H1 (cell line): Measurements from ENCODE around the gene AFF1. TPM values are rescaled to one million over a fixed set of nuclear protein-coding genes. Genes with fewer than 3 reads are reported as not detected.

Experiments used
- CTCF ChIA-PET: fragments of 300-600 bp; sonication (Branson Sonifier 250); formaldehyde crosslinking; loops from one replicate; lab custom pipeline; 2021; ENCODE audit not compliant: partially characterized antibody; lab: Charles Lee
- POLR2A ChIA-PET: fragments of 300-600 bp; sonication (Branson Sonifier 250); formaldehyde crosslinking; loops from one replicate; lab custom pipeline; 2021; ENCODE audit warnings: inconsistent platforms; ENCODE audit not compliant: partially characterized antibody; lab: Charles Lee
- DNase-seq, 2 experiments: peaks; one replicate each; pipeline versions ENCODE4 v3.0.0 to v3.0.0-alpha.2; 2010 to 2022; ENCODE audit warnings: low spot score in 2 of 2, low read depth in 1 of 2, mixed read lengths in 1 of 2
- FAIRE-seq: peaks from 2 replicates; lab custom pipeline; 2011; peaks lifted over from hg19 to GRCh38; lab: Jason Lieb, UNC
- H2AFZ ChIP-seq: 2 replicates; pipeline ENCODE4 v1.8.1; 2012; ENCODE audit warnings: low read length, inconsistent platforms
- H2AK5ac ChIP-seq: 2 replicates; pipeline ENCODE4 v1.6.1; 2013; ENCODE audit warnings: low read depth, low read length
- H2BK120ac ChIP-seq: replicated peaks from 2 replicates; pipeline ENCODE3; 2013; ENCODE audit warnings: low read depth, low read length, inconsistent platforms
- H2BK12ac ChIP-seq: 2 replicates; pipeline ENCODE4 v1.6.1; 2013; ENCODE audit warnings: low read depth, low read length
- H2BK15ac ChIP-seq: 2 replicates; pipeline ENCODE4 v1.6.1; 2013; ENCODE audit warnings: low read length
- H2BK20ac ChIP-seq: 2 replicates; pipeline ENCODE4 v1.6.1; 2013; ENCODE audit warnings: low read length
- H2BK5ac ChIP-seq: 2 replicates; pipeline ENCODE4 v1.6.1; 2013; ENCODE audit warnings: low read depth, low read length
- H3K14ac ChIP-seq: 2 replicates; pipeline ENCODE4 v1.6.1; 2013; ENCODE audit warnings: inconsistent platforms; ENCODE audit not compliant: insufficient read length
- H3K18ac ChIP-seq: 2 replicates; pipeline ENCODE4 v1.6.1; 2013; ENCODE audit warnings: low read length; ENCODE audit errors: extremely low read depth
- H3K23ac ChIP-seq: 2 replicates; pipeline ENCODE4 v1.6.1; 2013; ENCODE audit warnings: inconsistent platforms; ENCODE audit not compliant: insufficient read length
- H3K23me2 ChIP-seq: 2 replicates; pipeline ENCODE4 v1.6.1; 2013; ENCODE audit warnings: low read depth, low read length
- H3K27ac ChIP-seq: 2 replicates; pipeline ENCODE4 v1.6.1; 2011; ENCODE audit warnings: low read depth, low read length, inconsistent platforms
- H3K27me3 ChIP-seq, 4 experiments: replicated peaks in 1 of 4; 1 replicate in 1 of 4; 2 replicates in 3 of 4; pipeline versions ENCODE4 v1.6.1 to v1.8.1; 2011 to 2013; ENCODE audit warnings: low read length in 3 of 4, mild to moderate bottlenecking in 3 of 4, inconsistent platforms in 2 of 4, mixed read lengths in 2 of 4, moderate library complexity in 1 of 4; ENCODE audit not compliant: control insufficient read depth in 3 of 4, insufficient read depth in 3 of 4; ENCODE audit errors: extremely low read depth in 1 of 4
- H3K36me3 ChIP-seq, 4 experiments: 2 replicates each; pipeline versions ENCODE4 v1.6.1 to v1.8.1; 2011 to 2013; ENCODE audit warnings: mild to moderate bottlenecking in 4 of 4, low read length in 3 of 4, moderate library complexity in 2 of 4, control low read depth in 1 of 4, inconsistent platforms in 1 of 4; ENCODE audit not compliant: insufficient read depth in 4 of 4, control insufficient read depth in 2 of 4
- H3K4ac ChIP-seq: replicated peaks from 2 replicates; pipeline ENCODE3; 2013; ENCODE audit warnings: low read length, low read depth, mixed read lengths, inconsistent platforms; ENCODE audit not compliant: insufficient read length
- H3K4me1 ChIP-seq, 4 experiments: replicated peaks in 1 of 4; 1 replicate in 1 of 4; 2 replicates in 3 of 4; pipeline versions ENCODE4 v1.6.1 to v1.8.1; 2011 to 2013; ENCODE audit warnings: low read length in 3 of 4, inconsistent platforms in 2 of 4, mixed read lengths in 1 of 4; ENCODE audit not compliant: insufficient read depth in 4 of 4, control insufficient read depth in 3 of 4
- H3K4me2 ChIP-seq, 2 experiments: 2 replicates each; pipeline versions ENCODE4 v1.6.1 to v1.8.1; 2011 to 2013; ENCODE audit warnings: low read depth in 2 of 2, low read length in 2 of 2, control low read depth in 1 of 2, inconsistent platforms in 1 of 2, mild to moderate bottlenecking in 1 of 2; ENCODE audit not compliant: insufficient read depth in 1 of 2
- H3K4me3 ChIP-seq, 4 experiments: fragments of 200-600, 300-600 bp in 1 of 4; sonication (generic), shearing (Covaris generic), sonication (Bioruptor Twin) in 1 of 4; 2 replicates each; pipeline versions ENCODE4 v1.5.1 to v1.8.1; 2011 to 2016; ENCODE audit warnings: low read length in 4 of 4, low read depth in 3 of 4, control low read depth in 2 of 4, inconsistent platforms in 2 of 4, mild to moderate bottlenecking in 2 of 4, mixed read lengths in 1 of 4, moderate library complexity in 1 of 4; ENCODE audit not compliant: insufficient read depth in 2 of 4; ENCODE audit errors: extremely low read depth in 1 of 4
- H3K56ac ChIP-seq: replicated peaks from 2 replicates; pipeline ENCODE3; 2013; ENCODE audit warnings: low read depth, mild to moderate bottlenecking, mixed read lengths, low read length, inconsistent platforms; ENCODE audit not compliant: insufficient read length
- H3K79me1 ChIP-seq: 2 replicates; pipeline ENCODE4 v1.6.1; 2013; ENCODE audit warnings: low read depth, low read length, control low read depth
- H3K79me2 ChIP-seq, 2 experiments: 2 replicates each; pipeline versions ENCODE4 v1.6.1 to v1.8.1; 2012 to 2013; ENCODE audit warnings: low read length in 2 of 2, mild to moderate bottlenecking in 2 of 2, inconsistent platforms in 1 of 2; ENCODE audit not compliant: insufficient read depth in 2 of 2, control insufficient read depth in 1 of 2
- H3K9ac ChIP-seq, 4 experiments: replicated peaks in 1 of 4; 1 replicate in 1 of 4; 2 replicates in 3 of 4; pipeline versions ENCODE4 v1.6.1 to v1.8.1; 2011 to 2013; ENCODE audit warnings: low read depth in 3 of 4, low read length in 3 of 4, control low read depth in 2 of 4, mild to moderate bottlenecking in 2 of 4, moderate library complexity in 2 of 4, inconsistent platforms in 1 of 4; ENCODE audit errors: extremely low read depth in 1 of 4
- H3K9me3 ChIP-seq, 2 experiments: 2 replicates each; pipeline versions ENCODE4 v1.6.1 to v1.8.1; 2012 to 2013; ENCODE audit warnings: mild to moderate bottlenecking in 2 of 2, moderate library complexity in 2 of 2, control low read depth in 1 of 2, inconsistent platforms in 1 of 2, low read depth in 1 of 2, low read length in 1 of 2, mixed read lengths in 1 of 2; ENCODE audit not compliant: insufficient read depth in 2 of 2
- H4K20me1 ChIP-seq, 2 experiments: replicated peaks in 1 of 2; 2 replicates each; pipeline versions ENCODE3 to v1.8.1; 2011 to 2013; ENCODE audit warnings: inconsistent platforms in 2 of 2, low read length in 2 of 2, mild to moderate bottlenecking in 1 of 2; ENCODE audit not compliant: insufficient read depth in 2 of 2, control insufficient read depth in 1 of 2
- H4K5ac ChIP-seq: 2 replicates; pipeline ENCODE4 v1.6.1; 2013; ENCODE audit warnings: low read length, low read depth, mixed read lengths, inconsistent platforms; ENCODE audit not compliant: insufficient read length
- H4K8ac ChIP-seq: 2 replicates; pipeline ENCODE4 v1.8.0; 2013; ENCODE audit warnings: mild to moderate bottlenecking, moderate library complexity, low read length, inconsistent platforms; ENCODE audit not compliant: insufficient read depth; ENCODE audit errors: extremely low read depth
- H4K91ac ChIP-seq: replicated peaks from 2 replicates; pipeline ENCODE3; 2013; ENCODE audit warnings: low read length, mixed read lengths, inconsistent platforms; ENCODE audit not compliant: insufficient read length
- ASH2L ChIP-seq: fragments of 200-600, 300-600 bp; sonication (generic); IDR thresholded peaks from one replicate; pipeline ENCODE4 v1.7.1; 2017; ENCODE audit warnings: low read length
- BACH1 ChIP-seq: IDR thresholded peaks from 2 replicates; pipeline ENCODE4 v1.6.1; 2012; ENCODE audit warnings: low read length, improper control_type of control experiment
- CTBP2 ChIP-seq: IDR thresholded peaks from 2 replicates; pipeline ENCODE4 v1.7.0; 2011; ENCODE audit warnings: borderline replicate concordance, mild to moderate bottlenecking, moderate library complexity, mixed read lengths, low read length; ENCODE audit not compliant: insufficient read depth, insufficient read length
- FOSL1 ChIP-seq: IDR thresholded peaks from 2 replicates; pipeline ENCODE4 v1.6.1; 2011; ENCODE audit warnings: mild to moderate bottlenecking, low read depth, low read length, moderate library complexity; ENCODE audit not compliant: insufficient read depth
- HDAC6 ChIP-seq: IDR thresholded peaks from one replicate; pipeline ENCODE4 v1.7.1; 2012; ENCODE audit warnings: low read depth, mild to moderate bottlenecking, inconsistent platforms, low read length, moderate library complexity
- RAD21 ChIP-seq, 2 experiments: IDR thresholded peaks in 1 of 2; conservative IDR thresholded peaks in 1 of 2; 2 replicates each; pipeline ENCODE4 v1.6.1; 2011; ENCODE audit warnings: low read depth in 2 of 2, low read length in 2 of 2, improper control_type of control experiment in 1 of 2, inconsistent platforms in 1 of 2, mild to moderate bottlenecking in 1 of 2, moderate library complexity in 1 of 2
- RFX5 ChIP-seq: IDR thresholded peaks from 2 replicates; pipeline ENCODE4 v1.6.1; 2011; ENCODE audit warnings: low read depth, low read length, improper control_type of control experiment, borderline replicate concordance
- SP4 ChIP-seq: IDR thresholded peaks from 2 replicates; pipeline ENCODE4 v1.6.1; 2012; ENCODE audit warnings: low read length, inconsistent platforms
- TAF1 ChIP-seq: IDR thresholded peaks from 2 replicates; pipeline ENCODE4 v1.6.1; 2011; ENCODE audit warnings: mild to moderate bottlenecking, low read depth, low read length
- WGBS, 2 experiments: shearing (Covaris generic) in 1 of 2; methylation state at CpG; one replicate each; pipeline versions ENCODE4 v1.1.6 to v1.1.7; 2013 to 2015; ENCODE audit warnings: low lambda C conversion rate in 2 of 2, mixed read lengths in 2 of 2, inconsistent platforms in 1 of 2, low coverage in 1 of 2, missing lambda C conversion rate in 1 of 2; ENCODE audit not compliant: insufficient replicate concordance in 2 of 2, insufficient coverage in 1 of 2, insufficient read length in 1 of 2; ENCODE audit errors: extremely low coverage in 1 of 2, missing lambda C conversion rate in 1 of 2; 5-methylcytosine and 5-hydroxymethylcytosine counted together
- polyA plus RNA-seq, 7 experiments: library from polyadenylated mRNA; depleted of rRNA in 3 of 7; stranded (reverse) in 5 of 7; unstranded in 2 of 7; fragments of >200 nt in 5 of 7; fragments of 200-250 nt in 2 of 7; gene quantifications; 1 replicate in 5 of 7; 2 replicates in 1 of 7; 4 replicates in 1 of 7; pipeline versions ENCODE4 v1.2.1 to v1.2.3, GENCODE V29; 2011 to 2013; ENCODE audit warnings: missing spikeins in 2 of 7, mixed read lengths in 2 of 7
- total RNA-seq: library from RNA; stranded (reverse); fragmentation: NEBNext Ultra II Directional; extraction: Animal tissue kit (Norgen Biotek cat#: 25700); gene quantifications from 2 replicates; pipeline ENCODE4 v1.2.1, GENCODE V29; 2021

The AFF1 gene
- total and polyA plus RNA-seq, 2 of the 8 experiments (the other 6 are each of a cell fraction or from before 2014, with no cell fraction given), result 14.8 to 85.5 TPM

GRCh38 chr4:87114245-87115062 is 179.6 kb downstream of the AFF1 start:
- Histone ChIP-seq H2BK20ac (no peak overlapping the region), H3K23me2 (no peaks in the 10 kb centered on the region), H3K79me1 (no peaks in the 10 kb centered on the region; the same call in 1 of the 2 replicates), H3K4me2 (no peak overlapping the region), H2BK15ac (no peak overlapping the region), H4K91ac (no peak overlapping the region), H3K9me3 (no peaks in the 10 kb centered on the region), H3K4me3 (no peak overlapping the region), H3K4me1 (peaks cover 0 to 5% (median 2%) of the 10 kb centered on the region in 4 experiments; a peak in 4 of 7 replicates), H3K27ac (peak overlapping the region; percentile 26; the same call in 1 of the 2 replicates), H3K14ac (no peak overlapping the region), H3K23ac (no peak overlapping the region), H2AFZ (no peak overlapping the region), H4K8ac (no peak overlapping the region), H4K5ac (no peak overlapping the region), H3K18ac (no peak overlapping the region), H2AK5ac (no peak overlapping the region), H3K56ac (no peak overlapping the region), H2BK120ac (no peak overlapping the region), H2BK5ac (peak overlapping the region; percentile 57), H3K36me3 (peaks cover 6 to 45% (median 20%) of the 10 kb centered on the region in 4 experiments), H4K20me1 (no peaks in the 10 kb centered on the region), H3K9ac (no peak overlapping the region), H2BK12ac (no peak overlapping the region), H3K27me3 (no peaks in the 10 kb centered on the region), H3K79me2 (peaks cover 0 to 6% of the 10 kb centered on the region in 2 experiments; a peak in 1 of 4 replicates), H3K4ac (no peak overlapping the region)
- FAIRE-seq (no peak), DNase-seq (peak in 1 of 2 experiments; percentile 60)
- POLR2A ChIA-PET, result interaction anchor here (0.8 to 1.5 kb wide), 3 partner anchors 8 to 210 kb away, joined by 3 to 4 read pairs (median 3); partner anchors contain the start of gene AFF1
- CTCF ChIA-PET, result interaction anchor here (0.6 to 4.1 kb wide), 31 partner anchors 9 to 264 kb away, joined by 3 to 21 read pairs (median 4); no protein-coding TSS in a partner anchor
- 87% methylated on average over 24 of the region's 24 CpGs; no CpG with 5 or more reads in 1 of the 2 experiments for WGBS, 2 experiments
- TF ChIP-seq RAD21 (IDR thresholded peaks at IDR 0.05 in 1 of 2, conservative IDR thresholded peaks at IDR 0.05 in 1 of 2; ENCODE audit: low read depth in 2 of 2, low read length in 2 of 2) (peak; percentile 33 to 44; a peak in 3 of 4 replicates), HDAC6 (no peak), RFX5 (no peak), BACH1 (no peak), TAF1 (no peak), FOSL1 (no peak), ASH2L (no peak), SP4 (no peak), CTBP2 (no peak)
